WTC11 (cell line): ENCODE measurements around the gene DNAJC8. TPM values are rescaled to one million over a fixed set of nuclear protein-coding genes. Genes with fewer than 3 reads are reported as not detected.

Source experiments
- ATAC-seq: fragments of 200-7000 bp; cut with Tn5 transposase; 2 replicates; pipeline ENCODE4 v1.10.0; 2021; ENCODE audit warnings: mild to moderate bottlenecking, moderate library complexity
- CTCF ChIA-PET: fragments of 300-600 bp; sonication (Branson Sonifier 250); formaldehyde crosslinking; loops from one replicate; lab custom pipeline; 2021; ENCODE audit warnings: antibody characterized with exemption; lab: Charles Lee
- POLR2A ChIA-PET: fragments of 350-600 bp; sonication (Branson Sonifier 250); formaldehyde crosslinking; loops from one replicate; lab custom pipeline; 2021; ENCODE audit warnings: antibody characterized with exemption; lab: Charles Lee
- DNase-seq: peaks from one replicate; pipeline ENCODE4 v3.0.0; 2021; ENCODE audit warnings: low spot score
- H3K27ac Mint-ChIP-seq: 2 replicates; pipeline ENCODE4 v1.8.0; 2021; ENCODE audit warnings: mixed read lengths
- H3K27me3 Mint-ChIP-seq: 2 replicates; pipeline ENCODE4 v1.8.0; 2021; ENCODE audit warnings: low read depth, mild to moderate bottlenecking, moderate library complexity, mixed read lengths
- H3K36me3 Mint-ChIP-seq: 2 replicates; pipeline ENCODE4 v1.8.0; 2021; ENCODE audit warnings: mixed read lengths
- H3K4me1 Mint-ChIP-seq: 2 replicates; pipeline ENCODE4 v1.8.0; 2022; ENCODE audit warnings: mixed read lengths
- H3K4me3 Mint-ChIP-seq: 2 replicates; pipeline ENCODE4 v1.8.0; 2021; ENCODE audit warnings: mild to moderate bottlenecking, moderate library complexity, mixed read lengths
- H3K9me3 Mint-ChIP-seq: 2 replicates; pipeline ENCODE4 v1.8.0; 2021; ENCODE audit warnings: mixed read lengths
- ATF1 ChIP-seq: sonication (generic); formaldehyde crosslinking; IDR thresholded peaks from 2 replicates; pipeline ENCODE4 v1.8.1; 2023; ENCODE audit warnings: mild to moderate bottlenecking, moderate library complexity, missing genetic modification reagents
- CREB1 ChIP-seq: sonication (generic); formaldehyde crosslinking; IDR thresholded peaks from 2 replicates; pipeline ENCODE4 v1.8.0; 2023; ENCODE audit warnings: mild to moderate bottlenecking, missing genetic modification reagents
- CTCF ChIP-seq: fragments of 200-600 bp; IDR thresholded peaks from 2 replicates; pipeline ENCODE4 v1.8.0; 2022; ENCODE audit warnings: antibody characterized with exemption
- E2F5 ChIP-seq: sonication (generic); formaldehyde crosslinking; IDR thresholded peaks from 2 replicates; pipeline ENCODE4 v1.8.1; 2022; ENCODE audit warnings: mild to moderate bottlenecking, moderate library complexity, missing genetic modification reagents
- GABPB1 ChIP-seq: sonication (generic); formaldehyde crosslinking; IDR thresholded peaks from 2 replicates; pipeline ENCODE4 v1.8.1; 2023; ENCODE audit warnings: mild to moderate bottlenecking, missing genetic modification reagents
- GRHL2 ChIP-seq: fragments of 250-450 bp; sonication (Bioruptor Pico); IDR thresholded peaks from 2 replicates; pipeline ENCODE4 v1.8.0; 2022; ENCODE audit warnings: mild to moderate bottlenecking, moderate library complexity; ENCODE audit not compliant: insufficient replicate concordance, severe bottlenecking
- IRF1 ChIP-seq: sonication (generic); formaldehyde crosslinking; IDR thresholded peaks from 2 replicates; pipeline ENCODE4 v1.8.0; 2023; ENCODE audit warnings: missing genetic modification reagents
- NFATC4 ChIP-seq: fragments of 250-450 bp; sonication (Bioruptor Pico); IDR thresholded peaks from 2 replicates; pipeline ENCODE4 v1.9.0; 2021; ENCODE audit warnings: mild to moderate bottlenecking
- PRRX2 ChIP-seq: fragments of 250-450 bp; sonication (Bioruptor Pico); IDR thresholded peaks from 2 replicates; pipeline ENCODE4 v1.8.0; 2021; ENCODE audit warnings: mild to moderate bottlenecking
- SMAD3 ChIP-seq: sonication (generic); formaldehyde crosslinking; IDR thresholded peaks from 2 replicates; pipeline ENCODE4 v1.8.0; 2022; ENCODE audit warnings: missing genetic modification reagents, mild to moderate bottlenecking, borderline replicate concordance
- SMAD4 ChIP-seq: sonication (generic); formaldehyde crosslinking; IDR thresholded peaks from 2 replicates; pipeline ENCODE4 v1.8.0; 2022; ENCODE audit warnings: mild to moderate bottlenecking, missing genetic modification reagents
- SP1 ChIP-seq: sonication (generic); formaldehyde crosslinking; conservative IDR thresholded peaks from 2 replicates; pipeline ENCODE4 v1.8.1; 2022; ENCODE audit warnings: missing genetic modification reagents
- STAT6 ChIP-seq: sonication (generic); formaldehyde crosslinking; conservative IDR thresholded peaks from 2 replicates; pipeline ENCODE4 v1.8.1; 2023; ENCODE audit warnings: mild to moderate bottlenecking, low read depth, missing genetic modification reagents, moderate library complexity
- TEAD1 ChIP-seq: sonication (generic); formaldehyde crosslinking; IDR thresholded peaks from 2 replicates; pipeline ENCODE4 v1.8.0; 2022; ENCODE audit warnings: mild to moderate bottlenecking, missing genetic modification reagents
- ZNF121 ChIP-seq: sonication (generic); formaldehyde crosslinking; IDR thresholded peaks from 2 replicates; pipeline ENCODE4 v1.8.0; 2023; ENCODE audit warnings: missing genetic modification reagents
- ZNF396 ChIP-seq: fragments of 250-450 bp; sonication (Bioruptor Pico); IDR thresholded peaks from 2 replicates; pipeline ENCODE4 v1.8.0; 2021; ENCODE audit warnings: mild to moderate bottlenecking, moderate library complexity, borderline replicate concordance
- ZNF423 ChIP-seq: fragments of 250-450 bp; sonication (Bioruptor Pico); IDR thresholded peaks from 2 replicates; pipeline ENCODE4 v2.1.2; 2022; ENCODE audit warnings: mild to moderate bottlenecking, moderate library complexity
- ZNF671 ChIP-seq: fragments of 250-450 bp; sonication (Bioruptor Pico); IDR thresholded peaks from 2 replicates; pipeline ENCODE4 v1.8.0; 2021; ENCODE audit warnings: mild to moderate bottlenecking
- total RNA-seq: library from RNA; stranded (reverse); gene quantifications from 3 replicates; pipeline ENCODE4 v1.2.3, GENCODE V29; 2021

DNAJC8 gene
- total RNA-seq, 1 experiment from 2014 or later, result 112 TPM

DNA sequence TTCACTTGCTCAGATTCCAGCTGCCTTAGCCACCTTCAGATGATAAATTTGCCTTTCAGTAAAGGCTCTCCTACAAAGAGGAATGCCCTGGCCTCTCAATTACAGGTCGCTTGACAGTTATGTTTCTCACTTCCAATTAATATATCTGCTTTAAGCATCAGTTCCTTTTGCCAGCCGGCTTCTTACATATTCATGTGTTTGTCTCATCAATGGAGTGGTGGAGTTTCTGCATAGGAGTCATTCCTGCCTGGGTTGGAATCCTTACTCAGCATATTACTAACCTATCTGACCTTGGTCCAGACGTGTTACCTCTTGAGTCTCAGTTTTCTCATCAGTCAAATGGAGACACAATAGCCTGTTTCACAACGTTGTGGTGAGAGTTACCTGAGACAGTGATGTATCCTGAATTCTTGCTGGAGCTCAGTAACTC, 17.1 kb upstream of the DNAJC8 start:
- no peak overlapping the region for H3K4me3 Mint-ChIP-seq
- no peaks in the 10 kb centered on the region for H3K9me3 Mint-ChIP-seq
- DNase-seq, result no peak
- ChIA-PET CTCF (interaction anchor here (0.6 to 3.0 kb wide), 12 partner anchors 10 to 353 kb away, joined by 3 to 79 read pairs (median 17); partner anchors contain the start of genes ATP5IF1, MED18, PHACTR4 and SESN2), POLR2A (interaction anchor here (0.6 to 2.6 kb wide), 8 partner anchors 9 to 588 kb away, joined by 3 to 20 read pairs (median 8); partner anchors contain the start of genes ATP5IF1, MED18 and SESN2)
- ATAC-seq, result no peak
- no peaks in the 10 kb centered on the region for H3K27me3 Mint-ChIP-seq
- no peak for TF ChIP-seq SMAD4 (CRISPR knock-in tag)
- TF ChIP-seq CREB1 (CRISPR knock-in tag), result no peak
- no peak for TF ChIP-seq GRHL2
- TF ChIP-seq TEAD1, result no peak
- no peak for TF ChIP-seq PRRX2 (CRISPR knock-in tag)
- TF ChIP-seq E2F5 (CRISPR knock-in tag), result no peak
- no peak for TF ChIP-seq ZNF671 (CRISPR knock-in tag)
- no peak for TF ChIP-seq ZNF396
- no peak for TF ChIP-seq SP1 (CRISPR knock-in tag)
- TF ChIP-seq IRF1, result no peak
- no peak for TF ChIP-seq NFATC4 (CRISPR knock-in tag)
- TF ChIP-seq ATF1 (CRISPR knock-in tag), result no peak
- peak overlapping the region; percentile 67 for H3K27ac Mint-ChIP-seq
- H3K4me1 Mint-ChIP-seq, result peaks cover 34% of the 10 kb centered on the region
- H3K36me3 Mint-ChIP-seq, result no peaks in the 10 kb centered on the region

GRCh38 chr1:28249013-28249865, 16.4 kb upstream of the DNAJC8 start:
- no peaks in the 10 kb centered on the region for H3K27me3 Mint-ChIP-seq
- CTCF ChIA-PET, result interaction anchor here (0.5 to 3.0 kb wide), 46 partner anchors 11 to 628 kb away, joined by 3 to 79 read pairs (median 4); partner anchors contain the start of genes ATP5IF1, EYA3, MED18 and PHACTR4

DNA sequence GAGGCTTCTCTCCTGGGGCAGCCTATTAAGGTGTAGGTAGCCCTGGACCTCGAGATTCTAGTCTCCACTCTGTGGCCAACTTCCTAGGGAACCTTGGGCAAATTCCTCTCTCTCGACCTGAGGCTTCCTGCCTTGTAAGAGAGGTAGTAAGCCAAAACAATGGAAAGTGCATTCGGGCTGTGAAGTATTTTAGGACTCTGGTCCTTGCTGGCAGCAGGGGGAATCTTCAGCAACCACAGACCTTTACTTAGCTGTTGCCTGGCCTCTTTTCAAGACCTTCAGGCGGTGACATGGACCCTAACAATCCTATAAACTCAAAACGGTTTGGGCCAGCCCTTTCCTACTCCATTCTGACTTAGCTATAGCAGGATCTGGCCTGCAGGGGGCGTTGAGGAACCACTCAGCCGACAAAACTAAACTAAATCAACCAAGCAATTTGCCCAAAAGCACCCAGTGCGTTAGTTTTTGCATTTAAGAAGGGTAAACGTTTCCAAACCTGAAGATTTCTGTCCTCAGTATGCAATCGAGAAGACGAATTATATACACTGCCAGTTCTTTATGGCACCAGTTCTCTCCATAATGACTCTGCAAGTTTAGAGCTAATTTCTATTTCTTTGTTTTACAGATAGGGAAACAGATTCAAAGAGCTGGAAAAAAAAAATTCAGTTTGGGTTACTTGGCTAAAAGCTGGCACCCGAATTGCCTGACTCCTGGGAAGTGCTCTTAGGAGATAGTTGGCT, 15.6 kb upstream of the DNAJC8 start:
- ATAC-seq (peak; percentile 53), DNase-seq (peak; percentile 85)
- no peaks in the 10 kb centered on the region for H3K9me3 Mint-ChIP-seq

More at GRCh38 chr1:28249013-28249865, 16.4 kb upstream of the DNAJC8 start:
- ATAC-seq, result no peak
- TF ChIP-seq ZNF423 (CRISPR knock-in tag) (no peak), GABPB1 (CRISPR knock-in tag) (peak; percentile 99)
- POLR2A ChIA-PET, result interaction anchor here (0.6 to 2.6 kb wide), 17 partner anchors 10 to 587 kb away, joined by 3 to 20 read pairs (median 5); partner anchors contain the start of genes ATP5IF1, MED18, PHACTR4 and SESN2
- peak overlapping the region; percentile 53 for H3K4me3 Mint-ChIP-seq
- H3K27ac Mint-ChIP-seq, result peak overlapping the region; percentile 96
- peaks cover 34% of the 10 kb centered on the region for H3K4me1 Mint-ChIP-seq
- no peaks in the 10 kb centered on the region for H3K9me3 Mint-ChIP-seq
- peak; percentile 54 for DNase-seq
- H3K36me3 Mint-ChIP-seq, result no peaks in the 10 kb centered on the region

More for the DNA sequence above, 15.6 kb upstream of the DNAJC8 start:
- H3K4me1 Mint-ChIP-seq, result peaks cover 34% of the 10 kb centered on the region
- H3K27me3 Mint-ChIP-seq, result no peaks in the 10 kb centered on the region
- ChIA-PET CTCF (interaction anchor here (0.5 to 3.0 kb wide), 50 partner anchors 11 to 629 kb away, joined by 3 to 79 read pairs (median 4); partner anchors contain the start of genes ATP5IF1, EYA3, MED18 and PHACTR4), POLR2A (interaction anchor here (0.8 to 2.6 kb wide), 16 partner anchors 11 to 333 kb away, joined by 3 to 20 read pairs (median 5); partner anchors contain the start of genes ATP5IF1, MED18, PHACTR4 and SESN2)
- peak; percentile 95 for TF ChIP-seq CTCF
- no peak for TF ChIP-seq SMAD3 (CRISPR knock-in tag)
- TF ChIP-seq STAT6, result no peak
- peak; percentile 85 for TF ChIP-seq ZNF121
- H3K27ac Mint-ChIP-seq, result peak overlapping the region; percentile 96
- H3K4me3 Mint-ChIP-seq, result peak overlapping the region; percentile 68
- H3K36me3 Mint-ChIP-seq, result no peaks in the 10 kb centered on the region
